Measurements from ENCODE around the gene IL13. TPM values are rescaled to one million over a fixed set of nuclear protein-coding genes. Genes with fewer than 3 reads are reported as not detected.

IL13 gene
- total and polyA plus RNA-seq, 10 of the 15 experiments (the other 5 are each of a cell fraction or from before 2014, with no cell fraction given), result 0.06 to 0.40 (median 0.11) TPM; not detected in 6

GRCh38 chr5:132639706-132640130, 18.3 kb upstream of the IL13 start (continued):
- TF ChIP-seq PAX5 (IDR thresholded peaks at IDR 0.05; ENCODE audit: borderline replicate concordance, low read depth, low read length) (peak; percentile 55; the same call in 1 of the 2 replicates), E2F4 (IDR thresholded peaks at IDR 0.05; ENCODE audit: low read depth, low read length) (no peak), SMARCA5 (IDR thresholded peaks at IDR 0.05) (no peak), EP300 (IDR thresholded peaks at IDR 0.05; ENCODE audit: borderline replicate concordance in 1 of 2, control insufficient read depth in 1 of 2, low read depth in 2 of 2, low read length in 2 of 2) (peak in 1 of 2 experiments; percentile 70; a peak in 2 of 4 replicates), SPI1 (IDR thresholded peaks at IDR 0.05; ENCODE audit: borderline replicate concordance, insufficient read depth, low read depth, low read length) (no peak), NRF1 (conservative IDR thresholded peaks at IDR 0.05; ENCODE audit: low read depth, low read length) (no peak), ZNF207 (IDR thresholded peaks at IDR 0.05; ENCODE audit: borderline replicate concordance) (no peak), KDM1A (IDR thresholded peaks at IDR 0.05; ENCODE audit: borderline replicate concordance) (no peak), NFIC (IDR thresholded peaks at IDR 0.05; ENCODE audit: low read depth, low read length) (peak; percentile 95), TAF1 (IDR thresholded peaks at IDR 0.05; ENCODE audit: borderline replicate concordance, low read depth, low read length) (no peak), PML (IDR thresholded peaks at IDR 0.05; ENCODE audit: low read length) (no peak), E4F1 (IDR thresholded peaks at IDR 0.05; ENCODE audit: borderline replicate concordance, partially characterized antibody) (no peak), ZZZ3 (IDR thresholded peaks at IDR 0.05; ENCODE audit: control insufficient read depth, insufficient read length, low read depth) (no peak), YY1 (IDR thresholded peaks at IDR 0.05; ENCODE audit: low read depth, low read length) (0 out of 2 replicates have a peak, but pooled peaks have one; percentile 15), EGR1 (IDR thresholded peaks at IDR 0.05; ENCODE audit: borderline replicate concordance in 1 of 2, low read depth in 2 of 2, low read length in 2 of 2) (peak in 1 of 2 experiments; percentile 86; a peak in 2 of 3 replicates), FOS (IDR thresholded peaks at IDR 0.05; ENCODE audit: borderline replicate concordance, extremely low read depth, insufficient read length) (no peak), GABPA (IDR thresholded peaks at IDR 0.05; ENCODE audit: low read depth) (0 out of 2 replicates have a peak, but pooled peaks have one; percentile 37), PRDM15 (CRISPR knock-in tag; IDR thresholded peaks at IDR 0.05) (no peak), WRNIP1 (IDR thresholded peaks at IDR 0.05; ENCODE audit: borderline replicate concordance, low read depth, low read length) (no peak)

All from GM12878 (cell line).